HEK293T (cell line): ENCODE results near the gene SCUBE3.

ENCODE experiments used
- BHLHE40 ChIP-seq: fragments of 450-650 bp; IDR thresholded peaks from 2 replicates; pipeline ENCODE4 v1.6.1; 2016; ENCODE audit warnings: mild to moderate bottlenecking, moderate library complexity, borderline replicate concordance
- NFRKB ChIP-seq: fragments of 450-650 bp; IDR thresholded peaks from 2 replicates; pipeline ENCODE4 v1.6.1; 2016; ENCODE audit warnings: mild to moderate bottlenecking, moderate library complexity
- PKNOX1 ChIP-seq: fragments of 450-650 bp; IDR thresholded peaks from 2 replicates; pipeline ENCODE4 v1.6.1; 2016

GRCh38 chr6:35267897-35268296 lies 54.1 kb downstream of the SCUBE3 start:
- no peak for TF ChIP-seq BHLHE40
- TF ChIP-seq PKNOX1, result no peak
- no peak for TF ChIP-seq NFRKB
